ENCODE data around the gene CP. TPM values are rescaled to one million over a fixed set of nuclear protein-coding genes. Genes with fewer than 3 reads are reported as not detected.

CP gene
- total and polyA plus RNA-seq, 9 of the 15 experiments (the other 6 are each of a cell fraction or from before 2014, with no cell fraction given): 0.30 to 0.75 TPM; not detected in 7

DNA sequence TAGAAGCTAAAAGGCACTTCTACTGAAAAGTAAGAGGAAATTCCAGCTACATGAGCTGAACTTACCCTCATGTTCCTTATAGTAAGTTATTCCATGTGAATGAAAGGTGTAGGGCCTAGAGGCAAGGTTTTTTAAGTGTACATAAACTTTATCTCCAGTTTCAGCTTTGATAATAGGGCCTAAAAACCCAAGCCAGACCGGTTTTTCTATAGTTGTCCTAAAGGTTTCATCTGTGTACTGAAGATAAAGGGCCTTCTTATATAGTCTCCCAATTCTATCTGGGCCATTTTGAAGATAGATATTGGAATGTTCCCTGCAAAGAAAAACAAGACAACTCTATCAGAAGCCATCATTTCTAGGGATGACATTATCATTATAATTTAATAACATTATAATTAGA lies 9.2 kb downstream of the CP start:
- Histone ChIP-seq H4K20me1 (replicated peaks; ENCODE audit: control insufficient read depth, insufficient read depth, low read length) (no peaks in the 10 kb centered on the region), H3K9me1 (ENCODE audit: control insufficient read depth, insufficient read depth, low read length) (no peaks in the 10 kb centered on the region), H3K4me3 (no peak overlapping the region), H3K36me3 (ENCODE audit: control insufficient read depth, insufficient read depth, low read length) (no peaks in the 10 kb centered on the region), H3K9me3 (replicated peaks; ENCODE audit: control insufficient read depth, insufficient read depth, low read depth, low read length) (no peaks in the 10 kb centered on the region), H3K27me3 (ENCODE audit: control insufficient read depth in 2 of 2, insufficient read depth in 2 of 2, low read length in 2 of 2) (no peaks in the 10 kb centered on the region; a peak in 1 of 5 replicates), H3K4me2 (ENCODE audit: insufficient read depth, low read length) (no peak overlapping the region), H3K4me1 (replicated peaks in 1 of 2; ENCODE audit: control insufficient read depth in 2 of 2, insufficient read depth in 2 of 2, low read length in 2 of 2) (no peaks in the 10 kb centered on the region; a peak in 2 of 5 replicates), H2AFZ (ENCODE audit: low read depth, low read length) (no peak overlapping the region), H3K9ac (ENCODE audit: insufficient read depth in 1 of 2, low read depth in 2 of 2, low read length in 2 of 2) (no peak overlapping the region), H3K27ac (ENCODE audit: extremely low read depth, low read depth, low read length) (no peak overlapping the region), H3K79me2 (ENCODE audit: control insufficient read depth, insufficient read depth, low read length) (no peaks in the 10 kb centered on the region)
- no peak for DNase-seq (ENCODE audit: extremely low read depth in 1 of 4, low spot score in 3 of 4)
- in situ Hi-C loops (cut with MboI): no loop called here
- FAIRE-seq: no peak
- intact Hi-C loops (cut with micrococcal nuclease): no loop called here
- BruUV-seq (replicated peaks): no TSS peak
- no peak for ATAC-seq
- CTCF ChIA-PET (ENCODE audit: low intra/inter-chr PET ratio): no interaction called here
- TF ChIP-seq ARID1B (IDR thresholded peaks at IDR 0.05) (0 out of 2 replicates have a peak, but pooled peaks have one; percentile 22), TCF3 (CRISPR knock-in tag; IDR thresholded peaks at IDR 0.05) (peak; percentile 53), MCM2 (IDR thresholded peaks at IDR 0.05; ENCODE audit: low read depth) (no peak), CBFA2T3 (IDR thresholded peaks at IDR 0.05) (0 out of 2 replicates have a peak, but pooled peaks have one; percentile 25), LEF1 (IDR thresholded peaks at IDR 0.05) (no peak), SNRNP70 (optimal IDR thresholded peaks at IDR 0.05; ENCODE audit: low read depth, low read length) (no peak)
- POLR2A ChIA-PET: no interaction called here
- 6% methylated on average over 1 of the region's 1 CpG for WGBS (ENCODE audit: insufficient coverage, low coverage, missing lambda C conversion rate)

DNA sequence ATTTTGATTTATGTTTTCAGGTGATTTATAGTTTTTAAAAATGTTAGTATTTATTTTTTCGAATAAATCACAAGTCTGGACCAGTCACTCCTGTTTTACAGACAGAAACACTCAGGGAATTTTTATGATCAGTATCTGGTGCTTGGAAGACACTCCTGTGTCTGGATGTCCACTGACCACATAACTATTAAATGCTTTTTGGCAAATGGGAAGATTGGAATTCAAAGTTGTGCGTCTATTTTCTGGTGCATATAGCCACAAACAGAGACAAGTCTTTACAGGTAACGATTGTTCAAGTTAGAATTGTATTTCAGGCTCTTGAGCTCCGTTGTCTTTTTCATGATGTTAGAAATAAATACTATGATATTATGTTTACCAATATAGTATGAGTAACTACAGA lies 12.2 kb downstream of the CP start:
- no peaks in the 10 kb centered on the region for H3K9me3 ChIP-seq (replicated peaks; ENCODE audit: control insufficient read depth, insufficient read depth, low read depth, low read length)
- in situ Hi-C loops (cut with MboI) (no loop called here), intact Hi-C loops (cut with micrococcal nuclease) (no loop called here)
- no peaks in the 10 kb centered on the region; a peak in 2 of 5 replicates for H3K4me1 ChIP-seq (replicated peaks in 1 of 2; ENCODE audit: control insufficient read depth in 2 of 2, insufficient read depth in 2 of 2, low read length in 2 of 2)
- no peaks in the 10 kb centered on the region for H3K36me3 ChIP-seq (ENCODE audit: control insufficient read depth, insufficient read depth, low read length)
- no peak overlapping the region for H3K27ac ChIP-seq (ENCODE audit: extremely low read depth, low read depth, low read length)
- H3K27me3 ChIP-seq (ENCODE audit: control insufficient read depth in 2 of 2, insufficient read depth in 2 of 2, low read length in 2 of 2): peaks cover 0 to 2% of the 10 kb centered on the region in 2 experiments; a peak in 3 of 5 replicates
- TF ChIP-seq, protein P1, sequence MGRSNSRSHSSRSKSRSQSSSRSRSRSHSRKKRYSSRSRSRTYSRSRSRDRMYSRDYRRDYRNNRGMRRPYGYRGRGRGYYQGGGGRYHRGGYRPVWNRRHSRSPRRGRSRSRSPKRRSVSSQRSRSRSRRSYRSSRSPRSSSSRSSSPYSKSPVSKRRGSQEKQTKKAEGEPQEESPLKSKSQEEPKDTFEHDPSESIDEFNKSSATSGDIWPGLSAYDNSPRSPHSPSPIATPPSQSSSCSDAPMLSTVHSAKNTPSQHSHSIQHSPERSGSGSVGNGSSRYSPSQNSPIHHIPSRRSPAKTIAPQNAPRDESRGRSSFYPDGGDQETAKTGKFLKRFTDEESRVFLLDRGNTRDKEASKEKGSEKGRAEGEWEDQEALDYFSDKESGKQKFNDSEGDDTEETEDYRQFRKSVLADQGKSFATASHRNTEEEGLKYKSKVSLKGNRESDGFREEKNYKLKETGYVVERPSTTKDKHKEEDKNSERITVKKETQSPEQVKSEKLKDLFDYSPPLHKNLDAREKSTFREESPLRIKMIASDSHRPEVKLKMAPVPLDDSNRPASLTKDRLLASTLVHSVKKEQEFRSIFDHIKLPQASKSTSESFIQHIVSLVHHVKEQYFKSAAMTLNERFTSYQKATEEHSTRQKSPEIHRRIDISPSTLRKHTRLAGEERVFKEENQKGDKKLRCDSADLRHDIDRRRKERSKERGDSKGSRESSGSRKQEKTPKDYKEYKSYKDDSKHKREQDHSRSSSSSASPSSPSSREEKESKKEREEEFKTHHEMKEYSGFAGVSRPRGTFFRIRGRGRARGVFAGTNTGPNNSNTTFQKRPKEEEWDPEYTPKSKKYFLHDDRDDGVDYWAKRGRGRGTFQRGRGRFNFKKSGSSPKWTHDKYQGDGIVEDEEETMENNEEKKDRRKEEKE (IDR thresholded peaks at IDR 0.05; ENCODE audit: borderline replicate concordance in 1 of 2, control insufficient read depth in 1 of 2, low read depth in 2 of 2, low read length in 1 of 2): no peak
- no peak for TF ChIP-seq HMG20A (CRISPR knock-in tag; conservative IDR thresholded peaks at IDR 0.05)
- DNase-seq (ENCODE audit: extremely low read depth in 1 of 4, low spot score in 3 of 4): no peak
- H3K4me2 ChIP-seq (ENCODE audit: insufficient read depth, low read length): no peak overlapping the region
- ChIA-PET POLR2A (no interaction called here), CTCF (ENCODE audit: low intra/inter-chr PET ratio) (no interaction called here)
- no peaks in the 10 kb centered on the region for H3K9me1 ChIP-seq (ENCODE audit: control insufficient read depth, insufficient read depth, low read length)
- FAIRE-seq: no peak
- no peak overlapping the region for H2AFZ ChIP-seq (ENCODE audit: low read depth, low read length)
- no TSS peak for BruUV-seq (replicated peaks)
- H3K79me2 ChIP-seq (ENCODE audit: control insufficient read depth, insufficient read depth, low read length): no peaks in the 10 kb centered on the region
- no peak for ATAC-seq
- no peak overlapping the region for H3K9ac ChIP-seq (ENCODE audit: insufficient read depth in 1 of 2, low read depth in 2 of 2, low read length in 2 of 2)
- H3K4me3 ChIP-seq: no peak overlapping the region
- 5% methylated on average over 4 of the region's 4 CpGs for WGBS (ENCODE audit: insufficient coverage, low coverage, missing lambda C conversion rate)
- no peaks in the 10 kb centered on the region for H4K20me1 ChIP-seq (replicated peaks; ENCODE audit: control insufficient read depth, insufficient read depth, low read length)
